CD4-positive, alpha-beta T cell treated with Interleukin-4 for 4 hours (primary cell): ENCODE results near the gene PIERCE2.
"Not testable (repeated sequence)": the region's sequence is repeated elsewhere in the genome, so short reads cannot be mapped to it uniquely, and the experiment has no call there.

Experiments
- DNase-seq: peaks from one replicate; pipeline ENCODE4 v3.0.0-alpha.2; 2020

The PIERCE2 gene

GRCh38 chr15:55408012-55408928 lies at the start of gene PIERCE2, which contains the start of gene CCPG1:
TSS of gene PIERCE2 (plus strand) at chr15:55408495. CDS start at chr15:55408769, 274 bp downstream.
TSS of gene CCPG1 (minus strand) at chr15:55408359. CDS start at chr15:55389424, 18,935 bp downstream.
- peak; percentile 91 for DNase-seq

- DNase-seq: no peak
These were observed 48.0 kb upstream of the PIERCE2 start for GRCh38 chr15:55360256-55360655.

- no peak for DNase-seq
These were observed 47.2 kb upstream of the PIERCE2 start for GRCh38 chr15:55361048-55361447.

GRCh38 chr15:55362641-55363040 lies 45.7 kb upstream of the PIERCE2 start:
- no peak for DNase-seq

- DNase-seq: no peak
These were observed 41.3 kb upstream of the PIERCE2 start for GRCh38 chr15:55366981-55367380.

GRCh38 chr15:55372701-55373440 lies 35.4 kb upstream of the PIERCE2 start:
- no peak for DNase-seq

GRCh38 chr15:55379095-55379494 lies 29.2 kb upstream of the PIERCE2 start:
- DNase-seq: no peak

GRCh38 chr15:55381595-55381994 lies 26.7 kb upstream of the PIERCE2 start:
- DNase-seq: no peak

GRCh38 chr15:55383687-55384086 lies 24.6 kb upstream of the PIERCE2 start:
- no peak for DNase-seq

- no peak for DNase-seq
These were observed 21.3 kb upstream of the PIERCE2 start for GRCh38 chr15:55387027-55387426.

GRCh38 chr15:55389264-55389607 lies 19.1 kb upstream of the PIERCE2 start:
- peak; percentile 28 for DNase-seq

- DNase-seq: no peak
These were observed 13.6 kb upstream of the PIERCE2 start for GRCh38 chr15:55394694-55395093.

- no peak for DNase-seq
These were observed 10.1 kb upstream of the PIERCE2 start for GRCh38 chr15:55398243-55398642.

- not testable (repeated sequence) for DNase-seq
These were observed 8.2 kb upstream of the PIERCE2 start for GRCh38 chr15:55400050-55400449.

GRCh38 chr15:55401786-55402246 lies 6.5 kb upstream of the PIERCE2 start:
- DNase-seq: no peak

- no peak for DNase-seq
These were observed 5.6 kb upstream of the PIERCE2 start for GRCh38 chr15:55402707-55403106.

- peak; percentile 23 for DNase-seq
These were observed 4.8 kb upstream of the PIERCE2 start for GRCh38 chr15:55403531-55403930.

GRCh38 chr15:55407498-55408011 lies 740 bp upstream of the PIERCE2 start:
- no peak for DNase-seq

- not testable (repeated sequence) for DNase-seq
These were observed 681 bp downstream of the PIERCE2 start for GRCh38 chr15:55408976-55409375.

GRCh38 chr15:55417678-55418077 lies 9.4 kb downstream of the PIERCE2 start:
- DNase-seq: not testable (repeated sequence)

- no peak for DNase-seq
These were observed 12.0 kb downstream of the PIERCE2 start for GRCh38 chr15:55420171-55420866.

- no peak for DNase-seq
These were observed 13.8 kb downstream of the PIERCE2 start for GRCh38 chr15:55422089-55422488.
